T-helper 1 cell treated with Interleukin-12 subunit alpha and Interleukin-12 subunit beta and Interleukin-4 antibody, amounts not matched to agents 30 ng/mL and 1 ng/mL, for 36 hours (primary cell): Measurements from ENCODE around the gene SPOCK2. TPM values are rescaled to one million over a fixed set of nuclear protein-coding genes. Genes with fewer than 3 reads are reported as not detected.

Source experiments
- intact Hi-C: fragments of 100-400 bp; cut with micrococcal nuclease; formaldehyde crosslinking; loops from one replicate; pipeline ENCODE4 v1.15.1; 2024
- total RNA-seq: library from RNA; stranded (reverse); gene quantifications from 2 replicates; pipeline ENCODE4 v1.2.3, GENCODE V29; 2022

Gene SPOCK2
- total RNA-seq, 1 donor from 2014 or later, result 344 TPM

GRCh38 chr10:72059843-72060822 lies 28.2 kb downstream of the SPOCK2 start:
- intact Hi-C loops, result no loop called here

- intact Hi-C loops, result no loop called here
Observed at GRCh38 chr10:72058989-72059842, 29.1 kb downstream of the SPOCK2 start.

- intact Hi-C loops, result no loop called here
Observed at GRCh38 chr10:72058347-72058898, 29.9 kb downstream of the SPOCK2 start.

- intact Hi-C loops, result no loop called here
Observed at GRCh38 chr10:72056932-72057751, 31.2 kb downstream of the SPOCK2 start.

GRCh38 chr10:72056113-72056512 lies 32.2 kb downstream of the SPOCK2 start:
- intact Hi-C loops, result no loop called here

DNA sequence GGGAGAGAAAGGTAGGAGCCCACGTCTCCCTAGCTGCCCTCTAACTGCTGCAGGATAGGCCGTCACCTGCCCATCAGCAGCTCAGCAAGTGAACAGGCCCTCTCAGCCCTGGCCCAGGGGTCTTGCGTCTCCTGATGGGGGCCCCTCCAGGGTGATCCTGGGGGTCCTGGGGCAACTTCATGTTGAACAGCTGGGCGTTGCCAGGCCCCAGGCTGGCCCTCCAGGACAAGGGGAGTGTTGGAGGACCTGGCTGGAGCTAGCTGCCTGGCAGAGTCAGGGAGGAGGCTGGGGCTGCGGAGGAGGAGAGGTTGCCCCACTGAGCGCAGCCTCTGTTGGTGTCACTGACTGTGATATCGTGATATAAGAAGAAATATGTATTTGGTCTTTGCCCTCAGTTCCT lies 34.7 kb downstream of the SPOCK2 start:
- intact Hi-C loops, result no loop called here

DNA sequence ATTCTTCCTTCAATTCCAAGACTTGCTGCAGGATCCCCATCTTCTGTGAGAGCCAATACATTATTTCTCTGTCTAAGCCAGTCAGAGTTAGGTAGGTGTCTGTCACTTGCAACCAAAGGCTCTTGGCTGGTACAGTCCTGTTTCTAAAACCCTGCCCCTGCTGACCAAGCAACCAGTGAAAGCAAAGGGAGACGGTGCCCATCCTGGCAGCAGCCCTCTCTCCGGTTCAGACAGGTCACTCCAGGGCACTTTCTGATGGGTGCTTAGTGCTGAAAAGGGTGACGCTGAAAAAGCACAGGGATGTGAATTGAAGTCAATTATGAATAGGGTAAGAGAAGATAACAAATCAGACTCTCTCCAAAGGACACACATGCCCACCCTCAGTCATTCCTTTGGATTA lies 37.5 kb downstream of the SPOCK2 start:
- intact Hi-C loops, result no loop called here

DNA sequence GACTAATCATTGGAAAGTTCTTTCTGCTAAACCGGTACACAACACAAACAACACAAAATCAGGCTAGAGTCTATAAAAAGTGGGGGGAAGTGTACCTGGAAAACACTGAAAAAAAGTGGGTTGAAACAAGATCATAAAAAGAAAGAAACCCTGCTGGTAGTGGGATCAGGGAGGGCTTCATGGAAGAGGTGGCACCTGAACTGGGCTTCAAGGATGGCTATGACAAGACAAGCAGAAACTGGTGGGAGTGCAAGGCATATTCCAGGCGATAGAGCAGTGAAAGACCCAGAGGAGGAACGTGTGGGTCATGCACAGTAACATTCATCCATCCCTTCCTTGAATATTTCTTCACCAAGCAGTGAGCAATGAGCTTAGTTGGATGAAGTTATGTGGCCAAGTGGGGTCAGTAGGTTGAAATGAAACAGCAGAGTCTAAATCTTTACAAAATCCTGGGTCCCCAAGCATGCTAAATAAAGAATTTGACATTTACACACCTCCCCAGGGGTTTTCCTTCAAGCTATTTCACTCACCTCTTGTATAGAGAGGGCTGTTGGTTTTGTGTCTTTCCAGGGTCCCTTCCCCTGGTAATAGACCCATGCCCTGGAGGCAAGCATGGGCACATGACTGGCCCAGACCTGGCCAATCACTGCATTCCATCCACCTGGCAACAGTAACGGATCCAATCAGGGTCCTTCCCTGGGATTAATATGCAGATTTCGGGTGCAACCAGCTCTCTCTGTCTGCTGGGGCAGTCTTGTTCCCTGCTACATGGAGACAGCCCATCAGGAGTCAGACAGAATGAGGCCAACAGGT lies 38.2 kb downstream of the SPOCK2 start:
- intact Hi-C loops, result loop anchor here (2.0 kb wide), 1 partner anchor 735 kb away; no protein-coding TSS in a partner anchor

DNA sequence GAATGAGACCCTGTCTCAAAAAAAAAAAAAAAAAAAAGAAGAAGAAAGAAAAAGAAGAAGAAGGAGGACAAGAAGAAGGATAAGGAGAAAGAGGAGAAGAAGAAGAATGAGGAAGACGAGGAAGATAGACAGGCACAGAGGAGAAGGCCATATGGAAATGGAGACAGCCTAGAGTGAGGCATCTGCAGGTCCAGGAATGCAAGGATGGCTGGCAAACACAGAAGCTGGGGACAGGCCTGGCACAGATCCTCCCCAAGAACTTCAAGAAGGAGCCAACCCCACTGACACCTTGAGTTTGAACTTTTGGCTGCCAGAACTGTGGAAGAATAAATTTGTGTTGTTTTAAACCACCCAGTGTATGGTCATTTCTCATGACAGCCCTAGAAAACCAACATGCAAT lies 38.9 kb downstream of the SPOCK2 start:
- intact Hi-C loops, result loop anchor here (2.0 kb wide), 1 partner anchor 735 kb away; no protein-coding TSS in a partner anchor

- intact Hi-C loops, result loop anchor here (1.0 to 2.0 kb wide), 7 partner anchors 40 to 734 kb away; partner anchors contain the start of genes ANAPC16, ASCC1 and SPOCK2
Observed at GRCh38 chr10:72048450-72049124, 39.8 kb downstream of the SPOCK2 start.

- intact Hi-C loops, result no loop called here
Observed at GRCh38 chr10:72045586-72045985, 42.8 kb downstream of the SPOCK2 start.

DNA sequence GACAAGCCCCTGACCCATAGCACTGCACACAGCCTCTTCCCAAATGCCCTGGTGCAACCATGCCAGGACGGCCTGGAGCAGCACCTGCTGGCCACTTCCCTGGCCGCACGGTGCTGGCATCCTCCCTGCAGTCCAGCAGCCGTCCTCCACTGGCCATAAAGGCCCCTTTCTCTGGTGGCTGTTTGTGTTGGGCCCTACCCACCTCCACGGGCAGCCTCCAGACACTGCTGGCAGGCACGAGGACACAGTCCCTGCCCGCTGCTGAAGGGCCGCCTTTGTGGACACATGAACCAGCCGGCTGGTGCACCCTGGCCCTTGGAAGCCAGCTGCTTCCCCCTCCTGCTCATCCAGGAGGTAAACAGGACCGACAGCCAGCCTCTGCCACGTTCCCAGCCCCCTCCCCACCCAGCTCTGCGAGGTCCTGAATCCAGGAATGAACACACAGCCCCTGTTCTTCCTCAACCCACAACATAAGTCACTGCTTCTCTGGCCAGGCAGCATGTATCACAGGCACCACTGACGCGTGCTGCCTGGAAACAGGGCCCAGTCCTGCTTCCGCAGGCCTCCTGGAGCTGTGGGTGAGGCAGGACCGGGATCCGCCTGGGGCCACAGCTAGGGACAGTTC lies 43.8 kb downstream of the SPOCK2 start:
- intact Hi-C loops, result no loop called here

DNA sequence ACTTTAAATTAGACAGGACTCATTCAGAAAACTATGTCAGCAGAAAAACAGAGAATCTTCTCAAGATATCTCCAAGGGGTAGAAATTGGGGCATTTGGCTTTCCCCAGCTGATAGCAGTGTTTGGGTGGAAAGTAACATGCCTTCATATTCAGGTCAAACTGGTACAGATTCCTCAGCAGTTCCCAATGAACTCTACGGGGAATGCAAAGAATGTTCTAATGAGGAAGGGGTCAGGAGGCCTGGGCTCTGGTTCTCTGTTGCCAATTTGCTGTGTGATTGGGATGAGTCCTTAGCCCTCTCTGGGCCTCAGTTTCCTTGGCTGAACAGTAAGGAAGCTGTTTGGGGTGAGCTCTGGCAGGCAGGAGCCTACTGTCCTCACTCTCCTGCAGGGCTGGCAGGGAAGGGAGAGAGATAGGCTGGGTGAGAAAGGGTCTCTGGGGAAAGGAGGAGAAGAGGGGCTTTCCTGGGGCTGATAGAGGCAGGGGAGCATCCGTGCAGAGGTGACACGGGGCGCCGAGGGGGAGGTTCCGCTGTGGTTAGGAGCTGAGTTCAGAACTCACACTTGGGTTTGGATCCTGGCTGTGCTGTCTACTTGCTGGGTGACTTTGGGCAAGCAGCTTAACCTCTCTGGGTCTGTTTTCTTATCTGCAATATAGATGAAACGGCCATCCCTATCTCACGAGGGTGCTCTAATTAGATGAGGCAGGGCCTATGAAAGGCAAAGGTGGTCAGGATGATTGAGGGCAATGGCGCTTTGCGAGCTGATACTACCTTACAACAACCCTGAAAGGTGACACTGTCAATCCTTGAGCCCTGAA lies 45.1 kb downstream of the SPOCK2 start:
- intact Hi-C loops, result no loop called here

GRCh38 chr10:72041491-72041890 lies 46.9 kb downstream of the SPOCK2 start:
- intact Hi-C loops, result no loop called here

DNA sequence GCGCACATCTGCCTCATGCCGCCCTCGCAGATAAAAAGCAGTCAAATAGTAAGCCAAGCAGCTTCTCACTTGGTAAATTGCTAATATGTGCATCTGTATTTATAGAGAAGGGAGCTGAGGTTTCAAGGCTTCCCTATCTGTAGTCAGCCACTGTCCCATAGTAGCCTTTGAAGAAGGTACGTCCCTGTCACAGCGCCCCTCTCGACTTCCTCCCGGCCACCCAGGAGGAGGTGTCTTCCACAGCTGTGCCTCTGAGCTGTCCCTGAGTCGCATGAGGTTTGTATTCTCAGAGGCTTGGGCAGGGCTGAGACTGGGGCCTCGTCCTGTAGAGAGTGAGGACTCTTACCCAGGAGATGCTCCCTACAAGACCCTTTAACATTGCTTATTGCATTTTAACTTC lies 49.0 kb downstream of the SPOCK2 start:
- intact Hi-C loops, result no loop called here

DNA sequence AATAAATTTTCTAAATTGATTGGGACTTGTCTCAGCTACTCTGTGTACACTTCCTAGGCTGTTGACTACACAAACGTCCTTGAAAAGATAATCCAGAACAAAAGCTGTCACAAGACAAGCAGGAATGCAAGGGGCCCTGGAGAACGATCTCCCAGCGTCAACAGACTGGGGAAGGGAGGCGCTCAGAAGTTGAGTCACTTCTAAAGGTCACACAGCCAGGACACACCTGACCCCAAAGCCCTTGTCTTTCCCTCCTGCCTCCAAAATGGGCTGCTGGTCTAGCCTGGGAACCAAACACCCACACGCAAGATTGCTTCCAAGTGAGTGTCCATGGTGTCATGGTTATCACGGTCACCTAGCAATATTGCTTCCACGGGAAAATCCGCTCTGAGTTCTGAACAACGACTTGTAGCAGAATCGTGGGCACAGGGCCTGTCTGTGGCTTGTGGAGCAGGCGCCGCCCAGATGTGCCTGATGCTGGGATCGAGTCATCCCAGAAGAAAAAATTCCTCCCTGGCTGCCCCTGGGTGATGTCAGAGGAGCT lies 49.8 kb downstream of the SPOCK2 start:
- intact Hi-C loops, result no loop called here

- intact Hi-C loops, result no loop called here
Observed at GRCh38 chr10:72037811-72038210, 50.5 kb downstream of the SPOCK2 start.

GRCh38 chr10:72037266-72037665 lies 51.1 kb downstream of the SPOCK2 start:
- intact Hi-C loops, result no loop called here
